ENCODE data around the gene ITLN2.

- no peak for TF ChIP-seq CTCF (IDR thresholded peaks at IDR 0.05; ENCODE audit: insufficient read depth, low read length, poor library complexity, severe bottlenecking)
- TF ChIP-seq EZH2phosphoT487 (conservative IDR thresholded peaks at IDR 0.05; ENCODE audit: low read length) = no peak
These were observed 17.0 kb upstream of the ITLN2 start for GRCh38 chr1:160971618-160972056.
